ENCODE measurements around the gene BICDL1.
A peak's percentile ranks its signal among the peaks of the same experiment; 100 is the strongest.

BICDL1 gene

DNA sequence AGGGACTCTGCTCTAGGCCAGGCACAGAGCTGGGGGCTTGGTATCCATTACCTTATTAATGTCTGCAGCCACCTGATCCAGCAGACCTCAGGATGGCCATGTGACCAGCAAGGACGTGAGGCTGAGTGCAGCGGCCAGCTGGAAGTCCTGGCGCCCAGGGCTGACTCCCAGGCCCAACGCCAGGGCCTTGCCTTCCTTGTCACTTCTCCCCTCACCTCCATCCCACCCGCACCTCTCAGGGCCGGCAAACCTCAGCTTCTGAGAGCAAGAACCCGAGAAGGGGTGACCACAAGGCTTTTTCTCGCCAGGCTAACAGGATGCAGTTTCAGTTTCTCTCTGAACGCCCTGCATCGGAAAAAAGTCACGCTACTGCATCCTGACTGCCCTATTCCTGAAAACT, 112.1 kb downstream of the BICDL1 start:
- no peak for DNase-seq (ENCODE audit: low spot score)

DNA sequence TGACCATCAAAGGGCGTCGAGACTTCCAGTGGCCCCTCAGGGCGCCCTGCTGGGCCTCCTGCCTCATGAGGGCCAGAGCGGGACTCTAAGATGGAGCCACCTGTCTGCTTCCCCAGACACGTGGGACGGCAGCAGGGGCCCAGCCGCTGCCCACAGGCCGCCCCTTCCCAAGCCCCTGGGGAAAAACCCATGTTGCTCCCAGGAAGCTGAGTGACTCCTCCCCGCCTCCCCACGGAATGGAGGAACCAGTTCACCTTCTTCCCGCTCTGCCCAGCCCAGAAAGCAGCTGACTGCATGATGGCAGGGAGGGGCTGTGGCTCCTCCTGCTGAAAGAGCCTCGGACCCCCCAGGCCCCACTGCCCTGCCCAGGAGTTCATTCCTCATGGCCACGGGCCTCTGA, 112.6 kb downstream of the BICDL1 start:
- DNase-seq (ENCODE audit: low spot score): no peak

DNA sequence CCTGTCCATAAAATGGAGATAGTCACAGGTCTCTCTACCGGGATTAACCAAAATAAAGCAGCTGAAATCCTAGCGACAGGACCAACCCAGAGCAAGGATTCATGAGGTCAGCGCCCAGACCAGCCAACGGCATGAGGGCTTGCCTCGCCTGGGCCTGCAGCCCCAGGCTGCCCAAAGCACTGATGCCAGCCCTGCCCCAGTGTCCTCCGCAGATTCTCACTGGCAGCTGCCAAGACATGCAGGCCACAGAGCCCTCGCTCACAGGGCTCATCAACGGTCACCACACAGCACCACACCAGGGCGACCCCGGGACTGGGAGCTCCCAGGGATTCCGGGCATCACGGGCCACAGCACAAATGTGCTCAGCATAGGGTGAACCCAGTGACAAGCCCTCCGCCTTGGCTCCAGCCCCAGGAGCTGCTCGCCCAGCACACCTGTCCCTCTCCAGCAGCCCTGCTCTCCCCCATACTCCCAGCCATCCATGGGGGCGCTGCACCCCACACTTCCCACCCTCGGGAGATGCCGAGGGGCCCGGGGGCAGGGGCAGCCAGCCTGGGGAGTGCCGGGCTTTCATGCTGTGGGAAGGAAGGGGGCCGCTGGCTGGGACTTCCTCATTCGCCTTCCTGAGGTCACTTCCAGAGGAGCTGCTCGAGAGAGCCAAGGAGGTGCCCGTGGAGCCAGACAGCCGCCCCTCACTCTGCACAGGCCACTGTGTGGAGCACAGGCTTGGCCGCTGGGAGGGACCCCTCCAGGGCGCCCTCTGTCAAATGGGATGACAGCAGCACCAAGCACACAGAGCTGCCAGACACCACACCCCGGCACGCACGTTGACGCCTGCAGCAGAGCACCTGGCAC, 113.4 kb downstream of the BICDL1 start:
- no peak for DNase-seq (ENCODE audit: low spot score)

DNA sequence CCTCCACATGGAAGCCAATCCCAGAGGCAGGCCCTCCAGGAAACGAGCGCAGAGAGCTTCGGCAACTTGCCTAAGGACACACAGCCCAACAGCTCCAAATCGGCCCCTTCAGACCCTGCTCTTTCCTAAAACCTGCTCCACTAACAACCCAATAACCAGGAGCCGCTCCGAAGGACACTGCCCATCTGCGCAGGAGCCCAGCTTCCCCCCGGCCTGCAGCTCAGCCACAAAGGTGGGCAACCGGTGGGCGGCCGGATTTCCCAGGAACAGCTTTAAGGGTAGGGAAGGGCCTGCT, 114.0 kb downstream of the BICDL1 start:
- no peak for DNase-seq (ENCODE audit: low spot score)

DNA sequence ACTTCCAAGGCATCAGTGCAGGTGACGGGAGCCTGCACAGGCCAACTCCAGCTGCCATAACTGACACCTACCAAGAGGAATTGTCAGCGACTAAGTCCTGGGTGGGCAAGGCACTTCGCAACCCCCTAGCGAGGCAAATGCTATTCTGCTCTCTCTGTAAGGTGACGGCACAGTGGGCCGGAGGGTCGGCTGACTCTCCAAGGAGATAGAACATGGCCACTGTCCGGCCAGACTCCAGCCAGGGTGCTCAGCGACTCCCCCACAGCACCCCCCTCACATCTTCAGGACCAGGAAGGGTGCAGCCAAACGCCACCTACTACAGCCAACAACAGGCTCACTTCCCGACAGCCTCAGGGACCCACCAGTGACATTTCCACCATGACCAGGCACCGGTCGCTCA, 114.3 kb downstream of the BICDL1 start:
- no peak for DNase-seq (ENCODE audit: low spot score)

DNA sequence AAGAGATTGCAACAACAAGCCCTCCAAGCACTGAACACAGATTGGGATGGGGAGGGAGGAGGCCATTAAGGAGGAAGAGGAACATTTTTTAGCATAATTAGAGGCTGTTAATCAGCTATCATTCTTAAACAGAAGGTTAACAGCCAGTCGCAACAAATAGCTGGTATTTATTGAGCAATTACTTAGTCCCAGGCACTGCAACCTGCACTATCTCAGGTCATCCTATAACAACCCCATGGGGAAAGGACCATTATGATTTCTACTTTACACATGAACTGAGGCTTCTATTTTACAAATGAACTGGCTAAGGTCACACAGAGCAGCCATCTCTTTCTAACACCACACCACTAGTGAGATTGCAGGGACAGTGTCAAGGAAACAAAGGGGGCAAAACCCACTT, 117.1 kb downstream of the BICDL1 start:
- DNase-seq (ENCODE audit: low spot score): no peak

DNA sequence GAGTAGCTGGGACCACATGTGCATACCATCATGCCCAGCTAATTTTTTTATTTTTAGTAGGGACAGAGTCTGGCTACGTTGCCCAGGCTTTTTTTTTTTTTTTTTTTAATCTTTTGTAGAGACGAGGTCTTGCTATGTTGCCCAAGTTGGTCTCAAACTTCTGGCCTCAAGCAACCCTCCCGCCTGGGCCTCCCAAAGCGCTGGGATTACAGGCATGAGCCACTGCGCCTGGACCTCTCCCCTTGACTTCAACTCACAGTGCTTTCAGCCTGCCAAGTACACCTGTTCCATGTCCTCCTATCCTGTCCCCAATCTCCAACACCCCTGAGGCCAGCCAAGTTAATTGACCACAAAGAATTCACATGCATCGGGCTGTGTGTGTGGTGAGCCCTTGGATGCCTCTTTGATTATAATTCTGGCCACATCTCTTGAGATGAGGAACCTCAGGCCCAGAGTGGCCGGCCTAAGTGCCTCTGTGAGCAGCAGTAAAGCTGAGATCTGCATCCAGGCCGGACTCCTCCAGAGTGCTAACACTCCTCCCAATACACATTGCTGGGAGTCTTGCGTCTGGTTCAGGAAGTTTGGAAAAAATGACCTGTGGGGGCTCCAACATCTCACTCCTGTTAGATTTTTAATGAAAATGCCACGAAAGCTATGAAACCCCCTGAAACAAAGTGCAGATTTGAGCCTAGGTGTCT, 120.7 kb downstream of the BICDL1 start:
- no peak for DNase-seq (ENCODE audit: low spot score)

DNA sequence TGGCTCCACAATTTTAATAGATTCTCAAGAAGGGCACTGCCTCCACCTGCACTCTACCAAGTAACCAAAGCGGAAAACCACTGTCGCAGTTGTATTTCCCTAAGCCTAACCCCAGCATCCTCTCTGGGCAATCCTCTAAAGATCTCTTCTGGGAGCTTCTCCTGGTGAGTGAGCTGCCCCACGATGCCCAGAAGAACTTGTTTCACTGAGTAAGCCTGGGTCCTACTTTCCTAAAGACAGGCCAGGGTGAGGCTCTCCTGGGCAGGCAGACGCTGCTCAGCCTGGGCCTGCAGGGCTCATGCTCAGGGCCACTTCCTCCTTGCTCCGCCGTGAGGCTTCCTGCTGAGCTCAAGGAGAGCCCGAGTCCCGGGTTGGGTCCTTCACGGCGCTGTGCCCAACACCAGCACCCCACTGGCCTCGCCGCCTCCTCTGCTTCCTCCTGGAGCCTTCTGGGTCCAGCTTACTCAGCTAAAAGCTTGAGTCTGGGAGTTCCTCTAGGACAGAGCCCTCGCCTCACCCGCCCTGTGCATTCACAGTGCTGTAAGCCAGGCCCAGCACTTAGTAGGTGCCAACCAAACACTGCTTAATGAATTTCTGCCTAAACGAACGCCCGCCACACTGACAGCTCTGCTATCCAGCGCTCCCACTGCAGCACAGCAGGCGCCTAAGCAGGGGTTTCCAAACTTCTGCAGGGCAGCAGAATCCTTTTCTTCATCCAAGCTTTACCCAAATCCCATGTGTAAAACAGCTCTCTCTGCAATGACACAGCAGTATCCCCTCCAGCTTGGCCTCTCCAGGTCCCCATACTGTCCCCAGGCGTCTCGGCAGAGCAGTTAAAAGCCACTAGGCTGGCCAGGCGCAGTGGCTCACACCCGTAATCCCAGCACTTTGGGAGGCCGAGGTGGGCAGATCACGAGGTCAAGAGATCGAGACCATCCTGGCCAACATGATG, 121.8 kb downstream of the BICDL1 start:
- peak; percentile 72 for DNase-seq (ENCODE audit: low spot score)

DNA sequence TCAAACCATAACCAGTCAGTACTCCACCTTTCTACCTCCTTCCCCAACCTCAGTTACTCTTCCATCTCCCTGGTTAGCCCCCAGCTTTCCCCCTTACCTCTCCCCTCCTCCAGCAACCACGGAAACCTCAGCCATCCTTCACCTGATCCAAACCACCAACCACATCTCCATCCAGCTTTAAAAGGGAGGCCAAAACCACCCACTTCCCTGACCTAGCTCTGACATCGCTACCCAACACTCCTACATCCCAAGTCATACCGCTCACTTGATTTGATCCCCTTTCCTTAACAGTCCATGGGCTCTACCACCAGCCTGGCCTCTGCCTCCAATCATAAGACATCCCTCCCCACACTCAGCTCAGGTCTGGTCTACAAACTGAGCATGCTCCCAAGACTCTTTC, 126.0 kb downstream of the BICDL1 start:
- DNase-seq (ENCODE audit: low spot score): no peak

DNA sequence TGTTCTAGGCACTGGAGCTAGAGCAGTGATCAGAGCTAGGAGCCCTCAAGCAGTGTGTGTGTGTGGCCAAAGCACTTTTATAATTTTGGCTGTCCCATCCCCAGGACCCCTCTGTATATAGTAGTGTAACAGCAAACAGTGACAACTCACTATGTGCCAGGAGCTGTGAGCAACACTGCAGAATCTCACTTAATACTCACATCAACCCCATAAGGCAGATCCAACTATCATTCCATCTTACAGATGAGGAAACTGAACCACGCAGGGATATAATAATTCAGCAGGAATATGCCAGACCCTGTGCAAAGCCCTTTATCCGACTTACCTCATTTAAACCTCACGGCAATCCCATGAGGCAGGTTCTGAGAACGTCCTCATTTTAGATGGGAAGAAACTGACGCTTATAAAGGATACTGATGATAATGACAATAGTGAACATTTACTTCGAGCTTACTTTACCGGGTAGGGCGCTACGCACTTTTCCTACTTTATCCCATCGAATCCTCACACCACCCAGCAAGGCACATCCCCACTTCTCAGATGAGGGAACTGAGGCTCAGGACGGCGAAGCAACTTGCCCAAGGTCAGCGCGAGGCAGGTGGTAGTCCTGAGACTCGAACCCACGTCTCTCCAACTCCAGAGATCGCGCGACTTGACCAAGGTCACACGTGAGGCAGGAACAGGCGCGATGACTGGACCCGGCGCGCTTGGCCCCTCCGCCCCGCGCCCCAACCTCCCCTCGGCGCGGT, 126.8 kb downstream of the BICDL1 start:
- no peak for DNase-seq (ENCODE audit: low spot score)

DNA sequence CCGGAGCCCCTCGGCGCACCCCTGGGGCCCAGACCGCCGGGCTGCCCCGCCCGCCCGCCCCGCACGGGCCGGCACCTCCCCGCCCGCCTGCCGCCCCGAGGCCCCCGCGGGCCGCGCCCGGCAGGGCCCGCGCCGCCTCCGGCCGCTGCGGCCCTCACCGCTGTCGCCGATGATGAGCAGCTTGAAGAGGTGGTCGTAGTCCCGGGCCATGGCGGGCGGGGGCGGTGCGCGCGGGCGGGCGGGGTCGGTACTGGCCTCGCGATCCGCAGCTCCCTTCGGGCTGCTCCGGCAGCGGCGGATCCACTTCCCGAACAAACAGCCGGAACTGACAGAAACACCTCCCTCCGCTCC, 127.4 kb downstream of the BICDL1 start, which contains the start of gene RAB35:
RAB35 (minus strand) TSS at position 313 of the 351 bp plus-strand sequence; CDS start at position 210, 103 bp downstream.
- DNase-seq (ENCODE audit: low spot score): no peak

DNA sequence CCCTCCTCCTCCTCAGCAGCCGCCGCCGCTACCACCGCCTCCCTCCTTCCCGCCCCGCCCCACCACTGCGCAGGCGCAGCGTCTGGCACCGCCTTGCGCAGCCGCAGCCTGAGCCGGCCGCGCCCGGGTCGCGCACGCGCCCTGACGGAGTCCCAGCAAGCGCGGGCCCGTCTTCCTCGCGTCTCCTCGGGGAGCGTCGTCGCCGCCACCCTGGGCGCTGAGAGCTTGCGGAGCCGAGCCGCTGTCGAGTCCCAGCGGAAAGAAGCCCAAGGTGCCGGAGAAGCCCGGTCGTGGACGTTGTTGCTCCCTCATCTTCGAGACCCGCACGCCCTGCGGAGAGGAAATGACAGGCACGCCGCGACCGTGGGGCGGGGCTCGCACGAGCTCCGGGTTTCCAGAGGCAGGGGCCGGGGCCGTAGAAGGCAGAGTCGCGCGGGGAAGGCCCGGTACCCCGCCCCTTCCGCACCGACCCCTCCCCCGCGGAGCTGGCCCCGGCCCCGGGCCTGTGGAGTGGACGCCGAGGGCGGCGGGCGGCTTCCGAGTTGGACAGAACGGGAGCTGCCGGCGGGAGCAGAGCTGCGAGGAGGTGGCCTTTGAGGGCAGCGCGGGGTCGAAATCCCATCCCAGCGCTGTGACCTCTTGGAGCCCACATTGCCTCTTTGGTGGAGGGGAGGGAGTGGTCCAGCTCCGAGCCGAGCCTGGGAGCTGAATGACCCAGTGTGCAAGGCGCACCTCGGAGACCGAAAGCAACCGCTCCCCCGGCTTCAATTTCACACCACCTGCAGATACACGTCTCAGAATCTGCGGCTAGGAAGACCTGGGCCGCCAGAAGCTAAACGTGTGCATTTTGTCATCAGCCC, 128.0 kb downstream of the BICDL1 start:
- DNase-seq (ENCODE audit: low spot score): peak; percentile 87

DNA sequence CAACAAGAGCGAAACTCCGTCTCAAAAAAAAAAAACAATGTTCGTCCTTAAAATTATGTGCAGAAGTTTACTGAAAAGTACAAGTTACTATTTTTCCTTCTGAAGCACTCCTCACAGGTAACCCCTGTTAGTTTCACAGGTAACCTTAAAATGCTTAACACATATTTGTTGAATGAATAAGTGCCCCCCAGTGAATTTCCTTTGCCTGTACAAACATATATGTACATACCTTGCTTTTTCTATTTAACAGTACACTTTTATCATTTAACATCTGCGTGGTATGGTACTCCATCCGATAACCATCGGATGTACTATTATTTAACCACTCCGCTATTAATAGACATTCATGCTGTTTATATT, 128.9 kb downstream of the BICDL1 start:
- no peak for DNase-seq (ENCODE audit: low spot score)

DNA sequence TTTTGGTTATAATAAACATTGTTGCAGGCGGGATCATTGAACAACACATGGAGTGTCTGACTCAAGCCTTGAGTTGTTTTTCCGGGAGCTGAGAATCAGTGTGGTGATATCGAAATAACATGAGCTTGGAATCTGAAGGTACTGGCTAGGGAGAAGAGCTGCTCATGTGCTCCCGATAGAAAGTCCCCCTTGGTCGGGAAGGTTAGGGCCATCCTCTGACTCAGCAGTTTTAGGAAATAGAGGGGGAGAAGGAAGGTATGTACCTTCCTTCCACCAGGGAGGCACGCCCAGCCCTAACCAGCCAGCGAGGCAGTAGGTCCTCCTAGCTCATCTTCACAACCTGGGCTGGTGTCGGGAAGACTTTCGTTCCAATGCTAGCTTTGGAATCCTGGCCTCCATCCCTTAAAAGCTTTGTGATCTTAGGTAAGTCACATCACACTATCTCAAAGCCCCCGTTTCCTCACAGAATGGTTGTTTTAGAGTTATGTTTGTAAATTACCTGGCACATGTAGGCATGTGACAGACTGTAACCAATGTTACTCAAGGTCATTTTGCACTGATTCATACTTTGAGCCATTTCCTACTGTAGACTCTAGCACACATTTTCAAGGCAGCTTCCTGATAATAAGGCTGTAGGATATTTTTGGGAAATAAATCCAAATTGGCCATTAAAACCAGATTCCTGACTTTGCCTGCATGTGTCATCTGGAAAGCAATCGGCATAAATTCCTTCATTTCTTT, 129.5 kb downstream of the BICDL1 start:
- DNase-seq (ENCODE audit: low spot score): no peak

DNA sequence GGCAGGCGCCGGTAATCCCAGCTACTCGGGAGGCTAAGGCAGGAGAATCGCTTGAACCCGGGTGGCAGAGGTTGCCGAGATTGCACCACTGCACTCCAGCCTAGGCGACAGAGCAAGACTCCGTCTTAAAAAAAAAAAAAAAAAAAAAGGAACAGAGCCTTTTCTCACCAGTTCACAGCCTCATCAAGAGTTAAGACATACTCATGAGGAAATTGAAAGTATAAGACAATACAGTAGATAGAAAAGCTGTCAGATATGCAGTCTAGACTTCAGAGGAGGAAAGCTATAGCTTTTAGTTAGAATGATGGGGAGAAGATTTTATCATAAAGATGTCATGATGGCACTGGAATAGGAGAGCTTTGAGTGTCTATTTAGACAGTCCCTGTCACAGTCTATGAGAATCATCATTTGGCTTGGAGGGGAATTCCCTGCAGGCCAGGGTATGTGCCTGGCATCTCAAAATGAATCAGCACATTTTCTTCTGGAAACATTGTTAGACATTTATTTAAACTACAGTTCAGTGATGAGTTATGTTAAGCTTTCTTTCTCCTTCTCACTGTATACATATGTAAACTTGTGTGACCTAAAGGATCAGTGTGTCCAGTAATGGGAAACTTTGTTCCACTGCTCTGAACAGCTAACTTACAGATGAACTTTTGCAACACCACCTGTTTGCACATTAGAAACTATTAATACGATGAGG, 130.4 kb downstream of the BICDL1 start:
- DNase-seq (ENCODE audit: low spot score): no peak

DNA sequence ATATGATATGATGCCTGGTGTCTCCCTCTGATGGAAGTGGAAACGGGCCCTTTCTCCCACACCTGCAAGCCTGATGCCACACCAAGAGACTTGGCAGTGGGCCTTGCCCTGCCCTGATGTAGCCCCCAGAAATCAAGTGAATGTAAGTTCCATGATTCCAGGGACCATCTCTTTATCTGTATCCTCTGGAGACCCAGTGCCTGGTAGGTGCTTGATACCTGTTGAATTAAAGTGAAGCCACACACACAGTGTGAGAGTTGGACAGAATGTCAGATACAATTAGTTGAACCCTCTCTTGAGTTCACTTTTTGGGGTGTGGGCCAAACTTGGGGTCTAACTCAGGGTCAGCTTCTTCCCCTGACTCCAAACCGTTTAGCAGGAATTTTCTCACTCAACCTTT, 132.3 kb downstream of the BICDL1 start:
- DNase-seq (ENCODE audit: low spot score): no peak

DNA sequence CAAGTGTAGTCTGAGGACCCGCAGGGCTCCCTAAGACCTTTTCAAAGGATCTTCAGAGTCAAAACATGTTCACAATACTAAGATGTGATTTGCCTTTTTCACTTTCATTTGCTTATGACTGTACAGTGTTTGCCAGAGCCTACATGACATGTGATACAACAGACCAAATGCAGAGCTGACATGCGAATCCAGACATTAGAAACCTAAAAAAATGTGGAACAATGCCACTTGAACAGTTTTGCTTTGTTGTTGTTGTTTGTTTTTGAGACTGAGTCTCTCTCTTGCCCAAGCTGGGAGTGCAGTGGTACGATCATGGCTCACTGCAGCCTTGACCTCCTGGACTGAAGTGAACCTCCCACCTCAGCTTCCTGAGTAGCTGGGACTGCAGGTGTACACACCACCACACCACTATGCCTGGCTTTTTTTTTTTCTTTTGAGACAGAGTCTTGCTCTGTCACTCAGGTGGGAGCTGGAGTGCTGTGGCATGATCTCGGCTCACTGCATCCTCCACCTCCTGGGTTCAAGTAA, 132.8 kb downstream of the BICDL1 start:
- DNase-seq (ENCODE audit: low spot score): no peak

DNA sequence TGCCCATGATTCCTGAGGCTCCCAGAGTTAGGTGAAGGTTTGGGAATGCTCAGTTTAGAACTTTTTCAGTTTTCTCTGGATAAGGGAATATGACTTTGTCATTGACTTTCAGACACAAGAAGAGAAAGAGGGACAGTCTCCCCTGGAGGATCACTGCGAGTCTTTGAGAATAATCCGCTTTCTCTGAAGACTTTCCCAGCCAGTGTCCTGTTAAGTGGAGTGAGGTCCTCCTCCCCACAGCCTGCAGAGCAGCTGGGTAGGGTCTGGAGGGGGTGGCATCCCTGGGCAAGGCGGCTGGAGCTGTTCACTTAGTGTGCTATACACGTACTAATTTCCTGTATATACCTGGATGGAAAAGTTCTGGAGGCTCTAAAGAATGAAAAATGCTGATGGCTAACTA, 136.0 kb downstream of the BICDL1 start:
- no peak for DNase-seq (ENCODE audit: low spot score)
